Fibroblast of the aortic adventitia (primary cell): Measurements from ENCODE around the gene CFAP58. TPM values are rescaled to one million over a fixed set of nuclear protein-coding genes. Genes with fewer than 3 reads are reported as not detected.
"Not testable (repeated sequence)": the region's sequence is repeated elsewhere in the genome, so short reads cannot be mapped to it uniquely, and the experiment has no call there.

ENCODE experiments used
- DNase-seq: peaks from one replicate; pipeline ENCODE4 v3.0.0-alpha.2; 2010; ENCODE audit warnings: low read depth
- H3K4me3 ChIP-seq: 2 replicates; pipeline ENCODE4 v1.5.1; 2011; ENCODE audit warnings: low read depth, mild to moderate bottlenecking, control low read depth, low read length, moderate library complexity
- total RNA-seq: library from RNA; depleted of rRNA; stranded (reverse); fragments of >200 nt; gene quantifications from 2 replicates; pipeline ENCODE4 v1.2.3, GENCODE V29; 2012; ENCODE audit warnings: low replicate concordance
- TF ChIP-seq, protein P1 (sequence below): IDR thresholded peaks from 2 replicates; pipeline ENCODE4 v1.5.1; 2011; ENCODE audit warnings: mild to moderate bottlenecking, low read length, control low read depth, inconsistent platforms; ENCODE audit not compliant: insufficient read depth

CFAP58 gene
- total RNA-seq, 1 donor, result 0.36 TPM

DNA sequence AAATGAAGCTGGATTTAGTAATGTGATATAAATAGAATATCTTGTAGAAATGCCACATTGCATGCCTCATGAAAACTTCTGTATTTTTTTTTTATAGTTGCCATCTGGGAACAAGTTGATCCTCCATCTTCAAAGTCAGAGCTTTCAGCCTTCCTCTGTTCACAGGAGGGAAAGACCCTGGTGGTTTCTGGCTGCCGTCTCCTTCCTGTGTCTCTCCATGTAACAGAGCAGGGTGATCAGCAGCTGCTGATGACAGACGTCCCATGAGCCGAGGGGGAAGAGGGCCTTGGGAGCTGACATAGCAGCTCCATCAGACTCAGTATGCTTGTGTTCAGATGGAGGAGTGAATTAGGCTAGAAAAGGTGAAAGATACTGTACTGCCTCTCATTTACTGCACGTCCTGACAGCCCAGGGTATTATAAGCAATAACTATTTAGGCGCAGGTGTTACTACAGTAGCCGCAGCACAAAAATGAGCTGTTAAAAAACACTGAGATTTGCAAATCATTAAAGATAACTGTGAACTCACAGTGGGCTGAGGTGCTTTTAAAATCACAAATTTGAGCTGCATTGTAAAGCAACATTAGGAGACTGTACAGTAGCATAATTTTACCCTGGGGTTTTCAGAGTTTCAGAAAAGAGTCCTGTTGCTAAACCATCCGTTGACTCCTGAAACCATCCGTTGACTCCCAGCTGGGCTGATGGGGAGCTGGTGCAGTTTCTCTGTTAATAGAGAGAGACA lies 103.3 kb downstream of the CFAP58 start:
- TF ChIP-seq, protein P1, sequence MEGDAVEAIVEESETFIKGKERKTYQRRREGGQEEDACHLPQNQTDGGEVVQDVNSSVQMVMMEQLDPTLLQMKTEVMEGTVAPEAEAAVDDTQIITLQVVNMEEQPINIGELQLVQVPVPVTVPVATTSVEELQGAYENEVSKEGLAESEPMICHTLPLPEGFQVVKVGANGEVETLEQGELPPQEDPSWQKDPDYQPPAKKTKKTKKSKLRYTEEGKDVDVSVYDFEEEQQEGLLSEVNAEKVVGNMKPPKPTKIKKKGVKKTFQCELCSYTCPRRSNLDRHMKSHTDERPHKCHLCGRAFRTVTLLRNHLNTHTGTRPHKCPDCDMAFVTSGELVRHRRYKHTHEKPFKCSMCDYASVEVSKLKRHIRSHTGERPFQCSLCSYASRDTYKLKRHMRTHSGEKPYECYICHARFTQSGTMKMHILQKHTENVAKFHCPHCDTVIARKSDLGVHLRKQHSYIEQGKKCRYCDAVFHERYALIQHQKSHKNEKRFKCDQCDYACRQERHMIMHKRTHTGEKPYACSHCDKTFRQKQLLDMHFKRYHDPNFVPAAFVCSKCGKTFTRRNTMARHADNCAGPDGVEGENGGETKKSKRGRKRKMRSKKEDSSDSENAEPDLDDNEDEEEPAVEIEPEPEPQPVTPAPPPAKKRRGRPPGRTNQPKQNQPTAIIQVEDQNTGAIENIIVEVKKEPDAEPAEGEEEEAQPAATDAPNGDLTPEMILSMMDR, result no peak
- H3K4me3 ChIP-seq, result no peak overlapping the region

DNA sequence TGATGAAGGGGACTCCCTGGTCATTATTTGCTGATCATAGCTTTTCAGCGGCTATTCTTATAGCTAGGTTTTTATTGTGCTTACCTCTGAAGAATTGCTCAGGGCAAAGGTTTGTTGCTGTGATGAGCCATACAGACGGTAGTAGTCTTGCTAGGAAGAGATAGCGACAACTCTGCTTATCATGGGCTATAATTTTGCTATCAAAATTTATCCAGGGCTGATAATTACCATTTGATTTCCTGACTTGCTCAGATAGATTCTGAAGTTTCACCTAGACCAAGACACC lies 103.9 kb downstream of the CFAP58 start:
- TF ChIP-seq, protein P1, result no peak

More for the DNA sequence above, 103.3 kb downstream of the CFAP58 start:
- DNase-seq, result no peak

DNA sequence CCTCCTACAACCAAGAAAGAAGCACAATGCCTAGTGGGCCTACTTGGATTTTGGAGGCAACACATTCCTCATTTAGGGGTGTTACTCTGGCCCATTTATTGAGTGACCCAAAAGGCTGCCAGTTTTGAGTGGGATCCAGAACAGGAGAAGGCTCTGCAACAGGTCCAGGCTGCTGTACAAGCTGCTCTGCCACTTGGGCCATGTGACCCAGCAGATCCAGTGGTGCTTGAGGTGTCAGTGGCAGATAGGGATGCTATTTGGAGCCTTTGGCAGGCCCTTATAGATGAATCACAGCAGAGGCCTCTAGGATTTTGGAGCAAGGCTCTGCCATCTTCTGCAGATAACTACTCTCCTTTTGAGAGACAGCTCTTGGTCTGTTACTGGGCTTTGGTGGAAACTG lies 111.9 kb downstream of the CFAP58 start:
- not testable (repeated sequence) for DNase-seq, H3K4me3 ChIP-seq

More for the DNA sequence above, 103.9 kb downstream of the CFAP58 start:
- no peak overlapping the region for H3K4me3 ChIP-seq
- no peak for DNase-seq

DNA sequence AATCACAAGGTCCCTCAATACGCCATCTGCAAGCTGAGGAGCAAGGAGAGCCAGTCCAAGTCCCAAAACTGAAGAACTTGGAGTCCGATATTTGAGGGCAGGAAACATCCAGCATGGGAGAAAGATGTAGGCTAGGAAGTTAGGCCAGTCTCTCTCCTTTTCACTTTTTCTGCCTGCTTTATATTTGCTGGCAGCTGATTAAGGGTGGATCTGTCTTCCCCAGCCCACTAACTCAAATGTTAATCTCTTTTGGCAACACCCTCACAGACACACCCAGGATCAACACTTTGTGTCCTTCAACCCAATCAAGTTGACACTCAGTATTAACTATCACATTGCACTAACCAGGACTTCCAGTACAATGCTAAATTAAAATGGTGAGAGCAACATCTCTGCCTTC lies 115.2 kb downstream of the CFAP58 start:
- H3K4me3 ChIP-seq, DNase-seq: not testable (repeated sequence)

DNA sequence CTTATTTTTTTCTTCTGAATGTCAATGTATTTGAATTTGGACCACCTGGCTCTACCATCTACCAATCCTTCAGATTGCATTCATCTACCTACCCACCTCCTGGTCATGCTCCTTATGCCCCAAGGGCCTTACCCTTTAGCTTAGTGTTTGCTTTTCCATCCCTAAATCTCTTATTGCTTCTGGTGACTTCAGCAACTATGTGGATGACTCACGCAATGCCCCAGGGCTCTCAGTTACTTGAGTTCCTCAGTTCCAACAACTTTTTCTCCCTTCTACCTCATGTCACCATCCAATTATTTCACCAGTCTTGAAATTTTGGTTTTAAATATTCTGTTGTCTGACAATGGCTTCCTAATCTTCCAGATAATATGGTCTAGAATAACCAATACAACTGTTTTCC lies 118.9 kb downstream of the CFAP58 start:
- no peak overlapping the region for H3K4me3 ChIP-seq
- TF ChIP-seq, protein P1, result no peak
- peak; percentile 37 for DNase-seq

DNA sequence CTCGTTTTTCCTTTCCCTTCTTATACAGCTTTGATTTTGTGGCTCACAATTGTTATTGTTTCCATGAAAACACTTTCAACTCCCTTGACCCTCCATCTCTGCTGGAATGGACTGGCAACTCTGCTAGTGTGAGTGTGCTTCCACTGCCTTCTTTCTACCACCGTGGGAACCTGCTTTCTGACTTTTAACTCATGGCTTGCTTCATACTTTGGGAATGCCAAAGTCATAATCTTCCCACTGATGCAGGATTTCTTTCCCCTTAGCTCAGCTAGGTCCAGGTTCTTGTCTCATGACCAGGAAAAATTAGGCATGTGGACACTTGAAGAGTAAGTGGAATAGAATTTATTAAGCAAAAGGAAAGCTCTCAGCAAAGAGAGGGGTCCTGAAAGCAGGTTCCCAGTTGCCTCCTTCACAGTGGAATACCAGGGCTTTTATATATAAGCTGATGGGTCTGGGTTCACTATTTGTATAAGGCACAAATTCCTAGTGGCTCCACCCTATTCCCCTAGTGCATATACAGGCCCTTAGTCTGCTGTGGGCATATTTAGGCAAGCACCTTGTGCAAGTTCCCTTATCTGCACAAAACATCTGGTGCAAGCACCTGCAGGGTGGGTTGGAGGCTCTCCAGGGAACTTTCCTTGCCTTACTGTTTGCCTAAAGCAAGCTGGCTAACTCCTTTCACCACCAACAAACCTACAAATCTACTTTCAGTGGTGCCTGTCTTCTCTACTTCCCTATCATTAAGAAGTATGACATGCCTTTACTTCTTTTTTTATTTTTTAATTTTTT lies 119.5 kb downstream of the CFAP58 start:
- TF ChIP-seq, protein P1, result no peak
- no peak overlapping the region for H3K4me3 ChIP-seq
- DNase-seq, result peak; percentile 16

DNA sequence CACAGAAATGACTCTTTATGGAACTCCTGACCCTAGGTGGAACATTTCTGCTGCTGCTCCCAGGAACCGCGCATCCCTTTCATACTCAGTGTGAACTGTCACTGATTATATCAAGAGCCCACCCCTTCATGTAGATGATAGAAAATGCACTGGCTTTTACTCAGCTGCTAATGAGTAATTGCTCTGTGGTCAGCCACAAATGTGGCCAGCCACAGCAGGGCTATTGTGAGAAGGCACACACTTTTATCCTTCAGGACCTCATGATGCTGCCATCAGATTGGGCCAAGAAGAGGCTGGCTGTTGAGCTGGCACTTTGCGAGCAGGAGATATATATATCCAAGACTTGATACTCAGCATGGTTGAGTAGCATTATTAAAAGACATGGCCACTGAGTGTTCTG lies 124.7 kb downstream of the CFAP58 start:
- TF ChIP-seq, protein P1, result no peak
- no peak for DNase-seq
- no peak overlapping the region for H3K4me3 ChIP-seq
